Measurements from ENCODE around the gene TFPT.

The TFPT gene
- 12.4 to 16.4 reads per million in 2 donors for total RNA-seq

GRCh38 chr19:54115109-54116063 is at the start of gene TFPT, which contains the start of gene PRPF31:
Gene TFPT (minus strand): TSS chr19:54115657. CDS start chr19:54115269, 388 bp downstream.
Gene PRPF31 (plus strand): TSS chr19:54115754. CDS start chr19:54118279, 2,525 bp downstream.
- peak; percentile 61 for DNase-seq

GRCh38 chr19:54165222-54165621 is 49.8 kb upstream of the TFPT start:
- DNase-seq: no peak

- DNase-seq: peak; percentile 63
Measured at GRCh38 chr19:54164369-54165068, 49.1 kb upstream of the TFPT start.

- no peak for DNase-seq
Measured at GRCh38 chr19:54162884-54163283, 47.4 kb upstream of the TFPT start.

- peak; percentile 46 for DNase-seq
Measured at GRCh38 chr19:54162241-54162805, 46.9 kb upstream of the TFPT start.

GRCh38 chr19:54160854-54161253 is 45.4 kb upstream of the TFPT start:
- DNase-seq: no peak

GRCh38 chr19:54160182-54160811 is 44.8 kb upstream of the TFPT start:
- no peak for DNase-seq

- DNase-seq: peak; percentile 79
Measured at GRCh38 chr19:54159352-54160181, 44.1 kb upstream of the TFPT start, which contains the start of gene LENG1. Gene LENG1 (minus strand): TSS chr19:54159721. CDS start chr19:54159695, 26 bp downstream.

- DNase-seq: no peak
Measured at GRCh38 chr19:54158812-54159351, 43.4 kb upstream of the TFPT start.

- no peak for DNase-seq
Measured at GRCh38 chr19:54156953-54157352, 41.5 kb upstream of the TFPT start.

- DNase-seq: no peak
Measured at GRCh38 chr19:54156490-54156889, 41.0 kb upstream of the TFPT start.

- DNase-seq: no peak
Measured at GRCh38 chr19:54155694-54156093, 40.2 kb upstream of the TFPT start.

- DNase-seq: no peak
Measured at GRCh38 chr19:54154603-54155345, 39.3 kb upstream of the TFPT start.

- no peak for DNase-seq
Measured at GRCh38 chr19:54153731-54154326, 38.4 kb upstream of the TFPT start.

- no peak for DNase-seq
Measured at GRCh38 chr19:54152878-54153524, 37.5 kb upstream of the TFPT start.

- DNase-seq: no peak
Measured at GRCh38 chr19:54152267-54152666, 36.8 kb upstream of the TFPT start.

- no peak for DNase-seq
Measured at GRCh38 chr19:54151362-54152035, 36.0 kb upstream of the TFPT start.

- DNase-seq: no peak
Measured at GRCh38 chr19:54149021-54149812, 33.8 kb upstream of the TFPT start.
